Retinal pigment epithelial cell (primary cell): ENCODE data around the gene SIK3.

Experiments
- DNase-seq: peaks from one replicate; pipeline ENCODE4 v3.0.0-alpha.2; 2010; ENCODE audit warnings: low read depth
- H3K4me3 ChIP-seq: 2 replicates; pipeline ENCODE4 v1.5.1; 2011; ENCODE audit warnings: mild to moderate bottlenecking, low read length, control low read depth, moderate library complexity
- TF ChIP-seq, protein P1 (sequence below): conservative IDR thresholded peaks from 2 replicates; pipeline ENCODE4 v1.5.1; 2011; ENCODE audit warnings: low read depth, low read length, control low read depth, inconsistent platforms

Gene SIK3

DNA sequence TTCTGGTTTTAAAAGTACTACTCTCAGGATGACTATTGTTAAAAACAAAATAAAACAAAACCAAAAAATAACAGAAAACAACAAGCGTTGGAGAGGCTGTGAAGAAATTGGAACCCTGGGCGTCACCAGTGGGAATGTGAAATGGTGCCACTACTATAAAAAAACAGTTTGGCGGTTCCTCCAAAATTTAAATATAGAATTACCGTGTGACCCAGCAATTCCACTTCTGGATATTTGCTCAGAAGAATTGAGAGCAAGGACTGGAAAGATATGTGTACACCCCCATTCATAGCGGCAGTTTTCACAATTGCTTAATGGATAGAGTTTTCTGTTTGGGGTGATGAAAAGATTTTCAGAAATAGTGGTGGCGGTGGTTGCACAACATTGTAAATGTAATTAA is 283.7 kb downstream of the SIK3 start:
- no peak for DNase-seq
- H3K4me3 ChIP-seq, result no peak overlapping the region
- TF ChIP-seq, protein P1, sequence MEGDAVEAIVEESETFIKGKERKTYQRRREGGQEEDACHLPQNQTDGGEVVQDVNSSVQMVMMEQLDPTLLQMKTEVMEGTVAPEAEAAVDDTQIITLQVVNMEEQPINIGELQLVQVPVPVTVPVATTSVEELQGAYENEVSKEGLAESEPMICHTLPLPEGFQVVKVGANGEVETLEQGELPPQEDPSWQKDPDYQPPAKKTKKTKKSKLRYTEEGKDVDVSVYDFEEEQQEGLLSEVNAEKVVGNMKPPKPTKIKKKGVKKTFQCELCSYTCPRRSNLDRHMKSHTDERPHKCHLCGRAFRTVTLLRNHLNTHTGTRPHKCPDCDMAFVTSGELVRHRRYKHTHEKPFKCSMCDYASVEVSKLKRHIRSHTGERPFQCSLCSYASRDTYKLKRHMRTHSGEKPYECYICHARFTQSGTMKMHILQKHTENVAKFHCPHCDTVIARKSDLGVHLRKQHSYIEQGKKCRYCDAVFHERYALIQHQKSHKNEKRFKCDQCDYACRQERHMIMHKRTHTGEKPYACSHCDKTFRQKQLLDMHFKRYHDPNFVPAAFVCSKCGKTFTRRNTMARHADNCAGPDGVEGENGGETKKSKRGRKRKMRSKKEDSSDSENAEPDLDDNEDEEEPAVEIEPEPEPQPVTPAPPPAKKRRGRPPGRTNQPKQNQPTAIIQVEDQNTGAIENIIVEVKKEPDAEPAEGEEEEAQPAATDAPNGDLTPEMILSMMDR, result no peak

DNA sequence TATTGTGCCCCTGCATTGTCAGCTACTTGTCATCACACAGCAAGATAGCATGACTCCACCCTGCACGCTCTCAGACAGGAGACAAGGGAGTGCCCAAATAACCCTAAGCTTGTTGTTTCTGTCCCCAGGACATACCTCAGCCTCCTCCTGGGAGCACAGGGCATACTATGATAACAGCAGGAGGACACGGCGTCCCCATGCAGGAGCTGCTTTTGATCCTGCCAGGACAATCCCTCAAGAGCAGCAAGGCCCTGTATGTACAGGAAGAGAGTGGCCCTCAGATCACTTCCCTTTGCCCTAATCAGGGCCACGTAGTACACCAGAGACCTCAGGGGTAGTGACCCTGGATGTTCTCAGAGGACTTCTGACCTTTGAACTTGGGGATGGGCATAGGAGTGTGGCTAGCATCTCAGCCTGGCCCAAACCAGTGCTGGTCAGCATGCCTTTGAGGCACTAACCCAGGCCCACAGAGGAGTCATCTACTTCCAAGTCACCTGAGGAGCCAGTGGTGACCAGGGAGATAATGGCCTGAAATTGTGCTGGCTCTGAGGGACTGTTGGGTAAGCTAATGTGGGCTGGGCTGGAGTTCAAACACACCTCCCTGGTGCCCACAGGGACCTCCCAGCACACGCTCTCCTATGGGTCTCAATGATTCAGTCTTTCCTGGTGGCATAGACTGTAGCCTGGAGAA is 284.3 kb downstream of the SIK3 start:
- no peak for DNase-seq
- H3K4me3 ChIP-seq, result no peak overlapping the region
- TF ChIP-seq, protein P1, result no peak

DNA sequence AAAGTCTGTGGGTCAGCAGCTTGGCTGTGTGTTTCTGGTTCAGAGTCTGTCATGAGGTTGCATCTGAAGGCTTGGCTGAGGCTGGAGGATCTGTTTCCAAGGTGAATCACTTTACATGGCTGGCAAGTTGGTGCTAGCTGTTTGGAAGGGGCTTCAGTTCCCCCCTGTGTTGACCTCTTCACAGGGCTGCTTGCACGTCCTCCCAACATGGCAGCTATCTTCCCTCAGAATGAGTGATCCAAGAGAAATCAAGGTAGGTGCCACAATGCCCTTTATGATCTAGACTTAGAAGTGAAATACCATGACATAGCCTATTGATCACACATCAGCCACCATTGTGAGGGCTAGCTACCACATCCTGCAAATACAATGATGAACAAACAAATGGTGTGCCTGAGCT is 285.1 kb downstream of the SIK3 start:
- no peak for DNase-seq
- TF ChIP-seq, protein P1, result no peak
- no peak overlapping the region for H3K4me3 ChIP-seq

DNA sequence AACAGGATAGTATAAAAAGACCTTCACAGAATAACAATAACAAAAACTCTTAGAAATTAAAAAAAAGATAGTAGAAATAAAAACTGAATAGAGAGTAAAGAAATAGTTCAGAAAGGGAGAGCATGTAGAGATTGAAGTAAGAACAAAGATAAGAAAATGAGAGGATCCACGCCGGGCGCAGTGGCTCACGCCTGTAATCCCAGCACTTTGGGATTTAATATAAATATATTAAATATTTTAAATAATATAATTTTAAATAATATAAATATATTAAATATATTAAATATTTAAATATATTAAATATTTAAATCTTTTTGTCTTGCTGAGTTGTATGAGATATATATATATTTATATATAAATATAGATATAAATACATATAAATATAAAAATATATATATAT is 286.1 kb downstream of the SIK3 start:
- no peak for DNase-seq
- TF ChIP-seq, protein P1, result no peak

DNA sequence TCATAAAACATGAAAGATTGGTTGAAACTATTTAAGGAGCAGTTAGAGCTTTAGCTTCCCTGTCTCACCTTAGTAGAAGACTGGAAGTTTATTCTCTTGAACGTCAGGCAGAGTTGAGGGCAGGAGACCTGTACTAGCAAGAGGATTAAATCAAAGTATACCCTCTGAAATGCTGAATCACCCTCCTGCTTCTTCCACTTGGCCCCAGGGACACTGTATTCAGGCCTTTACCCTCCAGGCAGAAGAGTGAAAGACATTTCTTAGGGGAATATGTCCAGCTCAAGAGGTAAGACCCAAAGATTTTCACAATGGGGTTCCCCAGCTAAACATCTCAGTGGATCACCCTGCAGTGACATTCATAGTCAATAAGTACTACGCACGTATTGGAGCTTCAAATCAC is 287.0 kb downstream of the SIK3 start:
- no peak overlapping the region for H3K4me3 ChIP-seq
- TF ChIP-seq, protein P1, result no peak
- DNase-seq, result no peak

More for the DNA sequence above, 286.1 kb downstream of the SIK3 start:
- no peak overlapping the region for H3K4me3 ChIP-seq

DNA sequence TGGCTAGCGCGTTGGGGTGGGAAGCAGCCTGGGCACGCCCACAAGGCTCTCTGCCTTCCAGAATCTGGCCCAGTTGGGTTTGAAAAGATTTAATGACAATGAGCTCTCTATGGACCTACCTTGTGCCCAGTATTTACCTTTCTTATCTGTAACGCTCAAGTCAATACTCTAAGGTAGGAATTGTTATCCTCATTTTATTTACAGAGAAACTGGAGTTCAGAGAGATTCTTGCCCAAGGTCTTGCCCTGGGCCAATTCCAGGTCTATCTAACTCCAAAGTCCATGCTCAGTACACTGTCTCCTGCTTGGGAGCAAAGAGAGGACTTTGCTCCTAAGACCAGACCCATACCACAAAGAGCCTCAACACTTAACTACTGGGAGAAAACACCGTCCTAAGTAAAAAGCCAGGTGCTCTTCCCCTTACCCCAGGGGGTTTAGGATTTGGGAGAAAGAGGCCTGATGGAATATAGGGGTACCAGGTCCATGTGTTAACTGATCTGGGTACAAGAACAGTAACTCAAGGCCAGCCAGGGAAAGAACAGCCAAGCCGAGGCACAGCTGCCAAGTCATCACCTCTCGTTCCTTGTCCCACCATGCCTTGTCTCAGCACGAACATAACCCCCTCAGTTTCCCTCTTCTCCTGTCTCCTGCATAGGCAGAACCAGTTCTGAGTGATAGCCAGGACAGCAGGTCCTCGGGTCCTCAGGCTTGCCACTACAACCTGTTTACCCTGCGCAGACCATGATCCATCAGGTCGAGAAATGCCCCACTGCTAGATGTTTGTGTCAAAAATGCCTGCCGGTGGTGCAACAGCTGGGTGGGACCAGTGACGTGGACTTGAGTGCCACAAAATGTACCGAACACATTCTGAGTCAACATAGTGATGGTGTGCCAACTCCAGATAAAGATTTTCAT is 289.7 kb downstream of the SIK3 start:
- no peak overlapping the region for H3K4me3 ChIP-seq
- TF ChIP-seq, protein P1, result no peak
- no peak for DNase-seq
